GM21381 (cell line): Measurements from ENCODE around the gene DUSP6.
A peak's percentile ranks its signal among the peaks of the same experiment; 100 is the strongest.

Experiments used
- ATAC-seq: cut with Tn5 transposase; IDR thresholded peaks from one replicate; pipeline ENCODE4 v1.9.1; 2021; ENCODE audit warnings: mild to moderate bottlenecking, moderate library complexity; ENCODE audit not compliant: unreplicated experiment

The DUSP6 gene

DNA sequence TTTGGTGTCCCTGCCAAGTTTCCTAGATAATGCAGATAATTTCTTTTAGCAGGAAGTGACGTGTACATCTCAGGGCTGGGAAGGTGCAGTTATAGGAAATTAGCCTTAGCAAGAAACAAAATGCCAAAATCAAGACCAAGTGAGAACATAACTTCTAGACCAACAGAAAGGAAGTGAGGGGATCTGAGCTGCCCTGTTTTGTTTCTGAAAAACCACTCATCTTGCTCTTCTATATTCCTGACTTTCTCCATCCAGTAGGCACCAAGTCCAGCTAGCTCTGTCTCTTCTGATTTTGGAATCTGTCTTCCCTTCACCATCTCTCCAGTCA, 23.9 kb upstream of the DUSP6 start:
- no peak for ATAC-seq

DNA sequence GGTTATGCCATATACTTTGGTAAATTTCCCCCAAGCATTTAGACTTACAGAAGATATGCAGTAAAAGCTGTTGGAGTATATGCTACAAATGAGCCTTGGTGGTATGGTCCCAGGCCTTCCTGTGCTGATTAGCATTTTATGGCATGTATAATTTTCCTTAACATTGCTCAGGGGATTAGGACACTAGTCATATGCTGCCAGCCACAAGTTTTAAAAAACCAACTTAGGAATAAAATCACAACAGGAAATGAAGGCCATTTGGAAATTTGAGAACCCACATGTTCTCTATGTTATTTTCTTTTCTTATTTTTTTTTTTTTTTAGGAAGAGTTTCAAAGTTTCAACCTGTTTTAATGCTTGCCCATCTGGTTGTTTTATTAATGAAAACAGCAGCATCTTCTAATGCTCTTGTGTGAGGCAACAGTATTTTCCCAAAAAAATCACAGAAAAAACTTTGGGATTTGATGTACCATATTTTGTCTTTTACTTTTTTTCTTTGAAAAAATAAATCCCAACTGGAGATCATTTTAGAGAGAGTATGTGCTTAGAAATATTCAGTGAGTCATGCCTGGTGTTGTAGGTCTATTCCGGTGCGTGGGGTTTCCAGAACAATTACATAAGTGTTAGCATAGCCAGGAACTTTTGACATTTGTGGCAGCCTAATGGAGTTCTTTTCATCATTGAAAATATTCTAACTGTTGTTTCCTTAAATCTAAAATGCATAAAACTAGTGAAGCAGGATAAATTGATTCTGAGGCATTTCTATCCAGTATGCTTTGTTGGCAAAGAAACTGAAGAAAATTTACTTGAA, 21.7 kb upstream of the DUSP6 start:
- no peak for ATAC-seq

DNA sequence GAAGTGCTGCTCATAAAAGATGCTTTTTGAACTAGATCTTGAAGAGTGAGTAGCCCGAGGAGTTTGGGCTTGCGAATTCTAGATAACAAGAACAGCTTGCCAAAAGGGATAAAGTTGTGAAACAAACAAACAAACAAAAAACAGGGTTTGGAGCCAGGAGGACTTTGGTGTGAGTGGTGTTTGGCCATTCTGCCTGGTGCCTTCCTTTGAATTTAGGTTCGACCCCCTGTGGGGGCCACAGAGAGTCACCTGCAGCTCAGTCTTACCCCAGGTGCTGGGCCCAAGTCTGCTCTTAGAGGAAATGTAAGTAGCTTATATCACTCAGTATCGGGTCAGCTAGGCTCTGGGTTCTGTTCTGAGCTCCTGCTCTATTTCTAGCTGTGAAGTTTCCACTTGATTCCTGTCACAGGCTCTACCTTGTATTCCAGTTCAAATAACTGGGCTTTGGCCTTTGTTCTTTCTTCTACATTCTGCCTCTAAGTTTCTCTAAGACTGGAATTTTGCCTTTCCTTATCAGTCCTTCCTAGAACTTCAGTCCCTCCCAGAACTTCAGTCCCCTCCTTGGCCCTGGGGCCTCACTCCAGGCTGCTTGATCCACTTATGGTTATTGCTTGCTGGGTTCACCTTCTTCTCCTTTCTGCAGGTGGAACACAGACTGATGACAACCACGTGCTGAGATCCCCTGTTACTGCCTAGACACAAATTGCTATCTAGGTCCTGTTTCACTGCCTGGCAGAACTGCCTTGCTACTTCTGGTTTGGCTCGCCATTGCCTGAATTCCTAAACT, 20.5 kb upstream of the DUSP6 start:
- no peak for ATAC-seq

DNA sequence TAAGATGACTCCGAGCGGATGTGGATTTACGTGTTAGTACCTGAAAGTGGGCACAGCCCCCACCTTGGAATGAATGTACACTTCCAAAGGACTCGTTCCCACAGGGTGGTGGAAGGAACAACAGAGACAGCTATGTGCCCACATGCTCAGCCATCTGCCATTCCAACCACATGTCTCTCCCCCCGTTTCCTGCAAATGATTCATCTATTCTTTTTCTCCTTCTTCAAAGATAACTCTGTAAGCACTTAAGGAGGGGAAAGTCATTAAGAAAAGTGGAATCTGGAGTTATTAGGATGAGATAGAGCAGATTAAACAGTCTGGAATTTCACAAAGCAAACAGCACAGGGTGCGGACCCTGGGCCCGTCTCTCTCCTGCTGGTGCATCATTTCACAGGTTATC, 18.5 kb upstream of the DUSP6 start:
- ATAC-seq, result no peak

DNA sequence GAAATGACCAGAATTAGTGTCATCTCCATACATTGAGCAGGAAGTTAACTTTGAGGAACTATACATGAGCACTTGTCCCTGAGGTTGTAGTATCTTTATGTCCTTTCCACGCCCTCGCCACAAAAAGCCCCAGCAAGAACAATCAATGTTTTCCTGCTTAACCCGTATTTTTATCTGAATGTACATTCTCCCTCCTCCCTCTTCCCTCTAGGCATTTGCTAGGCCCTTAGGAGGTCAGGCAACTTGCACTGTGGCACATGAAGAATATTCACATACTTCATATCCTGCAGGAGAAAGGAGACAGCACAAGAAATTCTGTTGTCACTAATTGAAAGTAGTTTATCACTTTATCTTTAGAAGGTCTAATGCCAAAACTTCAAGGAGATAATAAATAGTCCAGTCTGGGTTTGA, 18.1 kb upstream of the DUSP6 start:
- ATAC-seq, result no peak

DNA sequence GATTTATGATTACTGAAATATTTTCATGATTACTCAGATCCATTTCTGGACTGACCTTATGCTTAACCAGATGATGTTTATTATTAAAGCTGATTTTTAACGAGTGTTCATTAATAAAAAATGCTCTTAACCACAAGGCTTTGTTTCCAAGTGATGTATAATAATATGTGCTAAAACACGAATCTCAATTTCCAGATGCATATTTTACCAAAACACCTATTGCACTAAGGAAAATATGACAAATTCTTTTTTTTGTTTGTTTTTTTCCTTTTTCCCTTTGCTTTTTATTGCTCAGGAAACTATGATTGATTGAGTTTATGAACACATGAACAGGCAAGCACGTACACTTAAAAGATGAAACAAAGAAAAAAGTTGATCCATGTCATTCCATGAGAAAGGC, 16.9 kb upstream of the DUSP6 start:
- ATAC-seq, result no peak

DNA sequence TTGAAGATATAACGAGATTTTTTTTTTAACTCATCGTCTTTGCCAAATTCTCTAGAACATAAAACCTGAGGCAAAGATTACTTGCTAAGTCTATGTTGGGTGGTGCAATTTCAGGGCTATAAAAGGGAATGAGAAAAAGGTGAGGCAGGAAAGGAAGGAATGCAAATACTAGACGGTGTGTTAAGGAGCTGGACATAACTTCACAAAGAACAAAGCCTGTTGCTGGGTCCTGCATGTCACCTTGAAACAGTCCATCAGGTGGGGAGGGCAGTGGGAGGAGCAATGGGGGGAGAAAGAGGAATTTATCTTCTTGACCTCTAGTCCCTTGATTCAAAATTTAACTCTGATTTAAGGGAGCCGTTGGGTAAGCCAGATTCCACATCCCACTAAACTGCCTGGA, 16.1 kb upstream of the DUSP6 start:
- no peak for ATAC-seq

DNA sequence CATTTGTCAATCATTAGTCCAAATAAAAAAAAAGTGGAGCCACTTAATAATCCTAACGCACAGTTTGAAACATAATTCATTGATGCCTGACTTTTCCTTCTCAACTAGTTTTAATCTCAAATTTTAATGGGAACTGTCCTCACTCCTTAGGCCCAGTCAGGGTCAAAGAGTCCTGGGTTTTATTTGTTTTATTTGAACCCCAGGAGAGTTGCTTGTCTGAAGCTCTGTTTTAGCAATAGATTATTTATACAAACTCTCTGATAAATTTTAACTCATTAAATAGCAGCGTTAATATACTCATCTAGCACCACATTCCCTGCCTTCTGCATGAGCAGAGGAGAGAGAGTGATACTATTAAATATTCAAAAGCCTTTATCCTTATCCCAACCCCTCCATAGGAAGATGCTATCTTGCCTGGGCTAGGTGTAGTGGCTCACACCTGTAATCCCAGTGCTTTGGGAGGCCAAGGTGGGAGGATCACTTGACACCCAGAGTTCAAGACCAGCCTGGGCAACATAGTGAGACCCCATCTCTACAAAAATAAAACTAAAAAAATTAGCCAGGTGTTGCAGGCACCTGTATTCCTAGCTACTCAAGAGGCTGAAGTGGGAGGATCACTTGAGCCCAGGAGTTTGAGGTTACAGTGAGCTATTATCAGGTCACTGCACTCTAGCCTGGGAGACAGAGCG, 14.5 kb upstream of the DUSP6 start:
- no peak for ATAC-seq

DNA sequence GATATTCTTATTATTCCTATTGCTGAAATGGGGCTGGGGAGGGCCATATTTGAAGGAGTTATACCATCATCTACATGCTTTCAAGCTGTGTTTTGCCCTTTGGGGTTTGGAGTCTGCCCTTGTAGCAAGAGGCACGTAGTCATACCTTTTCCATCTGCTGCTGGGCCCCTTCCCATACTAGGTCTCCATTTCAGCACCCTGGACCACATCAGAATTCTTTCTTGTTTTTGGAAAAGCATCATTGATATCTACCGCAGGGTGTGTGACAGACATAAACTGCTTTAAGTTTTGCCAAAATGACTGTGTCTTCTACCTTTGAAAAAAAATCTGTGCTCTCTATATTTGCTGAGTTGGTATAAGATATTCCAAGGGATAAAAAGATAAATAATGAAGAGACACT, 12.3 kb upstream of the DUSP6 start:
- ATAC-seq, result no peak

DNA sequence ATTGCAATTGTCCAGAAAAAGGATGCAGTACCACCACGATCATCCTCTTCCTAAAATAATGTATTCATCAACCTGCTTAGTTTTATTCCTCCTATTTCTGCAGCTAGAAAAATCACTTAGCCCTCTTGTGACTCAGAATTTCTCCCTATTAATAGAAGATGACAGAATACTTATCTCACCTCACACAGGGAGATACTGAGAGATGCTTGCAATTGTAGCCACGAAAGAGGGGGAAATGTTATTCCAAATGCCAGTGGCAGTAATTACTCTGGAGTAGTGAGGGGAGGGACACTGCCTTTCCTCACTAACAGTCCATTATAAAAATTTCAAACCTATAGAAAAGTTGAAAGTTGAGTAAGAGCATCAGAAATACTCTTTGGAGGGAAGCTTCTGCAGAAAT, 11.8 kb upstream of the DUSP6 start:
- ATAC-seq, result no peak

DNA sequence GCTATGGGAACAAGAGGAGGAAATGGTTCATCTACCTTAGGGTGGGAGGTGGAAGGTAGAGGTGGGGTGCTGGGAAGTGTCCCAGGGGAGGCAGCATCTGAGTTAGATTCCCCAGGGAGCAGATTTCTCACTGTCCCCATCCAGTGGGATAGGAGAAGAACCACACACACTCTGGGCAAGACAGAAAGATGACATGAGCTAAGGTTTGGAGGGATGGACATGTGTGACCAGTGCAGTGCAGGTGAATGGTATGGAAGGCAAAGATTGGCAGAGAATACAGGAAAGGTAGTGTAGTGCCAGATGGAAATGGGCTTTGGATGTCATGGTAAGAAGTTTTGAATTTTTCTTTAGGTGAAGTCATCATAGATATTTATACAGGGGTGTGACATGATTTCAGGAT, 11.3 kb upstream of the DUSP6 start:
- no peak for ATAC-seq

DNA sequence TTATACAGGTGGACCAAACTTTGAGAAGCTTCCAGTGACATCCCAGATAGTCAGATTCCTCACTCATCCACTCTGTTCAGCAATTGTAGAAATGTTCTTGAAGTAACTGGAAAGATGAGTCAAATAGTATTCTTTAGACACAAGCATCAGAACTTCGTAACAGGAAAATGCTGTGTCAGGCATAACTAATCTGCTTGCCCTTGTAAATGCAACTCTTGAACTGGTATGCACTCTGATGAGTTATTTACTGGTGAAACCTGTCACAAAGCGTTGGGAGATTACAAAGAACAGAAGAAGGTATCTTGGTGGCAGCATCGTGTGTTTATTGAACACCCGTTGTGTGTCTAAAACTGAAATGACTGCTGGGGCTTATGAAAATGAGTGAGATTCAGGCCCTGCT, 10.8 kb upstream of the DUSP6 start:
- no peak for ATAC-seq

DNA sequence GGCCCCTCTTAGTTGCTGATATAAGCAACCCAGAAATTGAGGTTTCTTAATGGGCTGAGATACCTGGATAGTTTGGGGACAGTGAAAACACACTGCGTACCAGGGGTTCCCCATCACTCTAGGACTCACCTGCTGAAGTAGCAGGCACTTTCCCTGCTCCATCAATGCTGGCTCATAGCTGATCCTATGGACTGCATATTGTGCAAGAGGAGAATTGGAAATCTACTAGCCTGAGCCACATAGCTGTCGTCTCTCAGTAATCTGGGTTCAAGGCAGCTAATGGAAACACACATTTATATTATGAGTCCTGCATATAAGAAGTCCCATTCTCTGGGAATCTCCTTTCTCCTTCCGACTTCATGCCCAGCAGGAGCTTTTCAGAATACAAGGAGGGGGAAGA, 7.3 kb upstream of the DUSP6 start:
- ATAC-seq, result no peak

DNA sequence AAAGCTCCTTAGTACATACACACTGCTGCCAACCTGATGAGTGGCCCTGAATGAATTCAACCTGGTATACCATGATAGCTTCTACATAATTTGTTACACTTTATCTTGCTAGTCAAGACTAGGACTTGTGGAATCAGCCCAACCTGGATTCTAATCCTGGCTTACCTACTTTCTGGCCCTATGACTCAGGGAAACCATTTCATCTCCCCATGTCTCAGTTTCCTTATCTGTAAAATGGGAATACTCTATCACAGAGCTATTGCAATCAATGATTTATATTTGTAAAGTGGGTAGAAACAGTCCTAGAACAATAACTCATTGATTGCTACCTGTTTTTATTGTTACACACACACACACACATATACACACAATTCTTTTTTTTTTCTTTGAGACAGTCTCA, 6.5 kb upstream of the DUSP6 start:
- no peak for ATAC-seq

DNA sequence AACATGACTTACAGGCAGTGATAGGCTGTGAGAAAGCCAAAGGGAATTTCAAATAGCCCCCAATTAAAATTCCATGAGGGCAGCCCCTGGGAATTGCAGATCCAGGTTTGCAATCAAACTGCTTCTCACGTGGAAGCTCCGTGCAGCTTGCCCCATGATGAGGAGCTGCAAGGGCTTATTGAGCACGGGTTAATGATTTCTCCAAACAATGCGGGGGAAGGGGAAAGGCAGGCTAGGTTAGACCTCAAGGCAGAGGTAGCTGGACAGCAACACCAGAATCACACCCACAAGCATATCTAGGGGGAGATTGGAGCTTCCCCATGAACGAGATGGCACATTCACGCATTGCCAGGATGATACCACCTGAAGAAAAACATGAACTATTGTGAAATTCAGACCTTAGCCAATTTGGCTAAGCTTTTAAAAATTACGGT, 5.0 kb upstream of the DUSP6 start:
- no peak for ATAC-seq

DNA sequence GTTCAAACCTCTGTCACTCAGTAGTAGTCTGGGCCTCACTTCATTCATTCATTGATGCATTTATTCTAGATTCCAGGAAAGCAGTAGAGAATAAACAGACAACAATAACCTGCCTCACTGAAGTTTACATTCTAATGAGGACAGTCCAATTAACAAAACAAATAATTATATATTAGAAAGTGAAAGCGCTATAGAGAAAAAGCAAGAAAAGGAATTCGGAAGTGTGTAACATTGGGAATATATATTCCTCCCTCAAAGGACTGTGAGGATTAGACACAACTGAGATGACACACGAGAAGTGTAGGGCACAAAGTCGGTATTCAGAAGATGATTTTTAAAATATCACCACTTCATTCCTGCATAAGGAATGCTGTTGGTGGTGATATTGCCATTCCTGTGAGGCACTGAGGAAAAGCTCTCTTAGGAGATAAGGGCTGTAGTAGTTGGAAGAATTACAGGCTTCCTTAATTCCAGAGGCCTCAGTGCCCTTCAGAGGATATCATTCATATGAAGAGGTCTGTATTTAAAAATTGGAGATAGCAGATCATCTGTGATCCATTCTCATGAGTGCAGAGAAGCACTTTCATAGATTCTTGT, 3.9 kb upstream of the DUSP6 start:
- ATAC-seq, result no peak

DNA sequence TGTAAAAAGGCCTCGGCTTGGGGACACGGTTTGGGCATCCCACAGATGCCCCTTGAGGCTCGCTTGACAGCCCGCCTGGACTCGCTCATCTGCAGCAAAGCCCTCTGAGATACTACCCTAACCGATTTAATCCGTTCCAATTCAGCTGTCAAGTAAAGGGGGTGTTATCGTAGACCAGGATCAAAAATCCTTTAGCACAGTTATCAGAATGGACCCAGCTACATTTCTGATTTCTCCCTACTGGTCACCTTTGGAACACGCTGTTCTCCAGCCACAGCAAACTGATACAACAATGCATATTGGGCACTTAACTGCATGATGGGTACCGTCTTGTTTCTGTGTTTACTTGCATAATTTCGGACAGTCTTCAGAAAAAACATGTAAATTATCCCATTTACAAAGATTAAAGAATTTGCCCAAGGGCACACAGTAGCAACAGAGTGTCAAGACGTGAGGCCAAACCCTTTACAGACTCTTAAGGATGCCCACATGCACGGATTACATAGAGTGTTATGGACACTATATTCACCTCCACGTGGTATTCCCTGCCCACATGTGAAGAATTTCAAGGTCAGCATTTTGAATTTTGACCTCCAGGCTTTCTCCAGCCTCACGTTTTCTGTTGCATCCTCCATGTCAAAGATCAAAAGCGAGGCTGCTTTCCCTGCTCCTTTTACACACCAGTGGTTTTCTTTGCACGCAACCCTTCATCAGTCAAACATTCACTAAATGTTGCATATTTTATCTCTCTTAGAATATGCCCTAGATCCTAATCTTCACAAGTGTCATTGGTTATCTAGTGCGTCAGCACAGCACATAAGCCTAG, 3.2 kb upstream of the DUSP6 start:
- ATAC-seq, result no peak

DNA sequence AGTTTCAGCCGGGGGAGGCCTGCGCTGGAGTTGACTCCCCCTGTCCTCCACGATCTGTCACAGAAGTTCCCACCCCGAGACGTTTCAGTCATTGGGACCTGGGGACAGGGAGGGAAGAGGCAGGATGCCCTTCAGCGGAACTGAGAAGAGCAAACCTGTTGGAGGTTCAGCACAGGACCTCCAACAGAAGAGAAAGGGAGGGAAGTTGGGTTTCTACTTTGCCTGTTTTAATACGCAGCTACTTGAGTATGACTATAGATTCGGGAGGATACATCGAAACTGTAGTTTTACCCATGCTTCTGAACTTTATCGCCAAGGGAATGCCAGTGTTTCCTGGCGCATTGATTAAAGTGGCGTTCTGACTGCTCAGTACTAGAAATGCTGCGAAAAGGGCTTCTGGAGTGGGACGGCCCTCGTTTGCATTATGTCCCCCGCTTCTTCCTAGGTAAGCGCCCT, 2.3 kb upstream of the DUSP6 start:
- ATAC-seq, result no peak

DNA sequence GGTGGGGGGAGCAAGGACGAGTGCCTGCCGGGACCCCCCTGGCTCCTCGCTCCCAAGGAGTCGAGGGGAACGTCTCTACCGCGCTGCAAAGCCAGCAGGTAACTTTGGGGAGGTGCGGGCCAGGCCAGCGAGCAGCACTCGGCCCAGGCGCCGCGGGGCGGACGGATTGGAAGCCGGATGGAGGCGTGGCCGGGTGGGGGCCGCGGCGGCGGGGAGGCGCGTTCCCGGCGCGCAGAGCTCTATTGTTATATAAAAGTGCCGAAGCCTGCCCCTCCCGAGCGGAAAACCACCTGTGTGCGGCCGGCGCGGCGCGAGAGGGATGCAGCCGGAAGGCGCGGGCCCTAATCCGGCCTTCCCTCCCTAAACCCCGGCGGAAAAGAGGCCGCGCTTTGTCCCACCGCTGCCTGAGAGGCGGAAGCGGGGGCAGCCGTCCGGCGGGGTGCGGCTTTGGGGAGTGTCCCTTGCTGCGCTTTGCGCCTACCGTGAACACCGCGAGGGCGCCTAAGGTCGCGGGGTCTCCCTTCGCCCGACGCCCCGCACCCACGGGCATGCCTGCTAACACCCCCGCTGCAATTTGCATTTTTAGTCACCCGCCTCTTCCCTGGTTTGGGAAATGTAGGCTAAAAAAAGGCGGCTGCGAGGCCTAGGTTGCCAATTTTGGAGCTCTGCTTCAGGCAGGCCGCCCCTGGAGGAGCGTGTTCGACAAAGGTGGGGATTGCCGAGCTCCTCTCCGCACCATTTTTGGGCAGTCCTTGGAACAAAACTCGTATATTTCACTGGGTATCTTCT, 1.7 kb upstream of the DUSP6 start:
- peak; percentile 32 for ATAC-seq
